WTC11 (cell line): ENCODE data around the gene KCNJ13. TPM values are rescaled to one million over a fixed set of nuclear protein-coding genes. Genes with fewer than 3 reads are reported as not detected.
"Not testable (repeated sequence)": the region's sequence is repeated elsewhere in the genome, so short reads cannot be mapped to it uniquely, and the experiment has no call there.

Source experiments
- ATAC-seq: fragments of 200-7000 bp; cut with Tn5 transposase; 2 replicates; pipeline ENCODE4 v1.10.0; 2021; ENCODE audit warnings: mild to moderate bottlenecking, moderate library complexity
- CTCF ChIA-PET: fragments of 300-600 bp; sonication (Branson Sonifier 250); formaldehyde crosslinking; loops from one replicate; lab custom pipeline; 2021; ENCODE audit warnings: antibody characterized with exemption; lab: Charles Lee
- POLR2A ChIA-PET: fragments of 350-600 bp; sonication (Branson Sonifier 250); formaldehyde crosslinking; loops from one replicate; lab custom pipeline; 2021; ENCODE audit warnings: antibody characterized with exemption; lab: Charles Lee
- DNase-seq: peaks from one replicate; pipeline ENCODE4 v3.0.0; 2021; ENCODE audit warnings: low spot score
- H3K27ac Mint-ChIP-seq: 2 replicates; pipeline ENCODE4 v1.8.0; 2021; ENCODE audit warnings: mixed read lengths
- H3K27me3 Mint-ChIP-seq: 2 replicates; pipeline ENCODE4 v1.8.0; 2021; ENCODE audit warnings: low read depth, mild to moderate bottlenecking, moderate library complexity, mixed read lengths
- H3K36me3 Mint-ChIP-seq: 2 replicates; pipeline ENCODE4 v1.8.0; 2021; ENCODE audit warnings: mixed read lengths
- H3K4me1 Mint-ChIP-seq: 2 replicates; pipeline ENCODE4 v1.8.0; 2022; ENCODE audit warnings: mixed read lengths
- H3K4me3 Mint-ChIP-seq: 2 replicates; pipeline ENCODE4 v1.8.0; 2021; ENCODE audit warnings: mild to moderate bottlenecking, moderate library complexity, mixed read lengths
- H3K9me3 Mint-ChIP-seq: 2 replicates; pipeline ENCODE4 v1.8.0; 2021; ENCODE audit warnings: mixed read lengths
- total RNA-seq: library from RNA; stranded (reverse); gene quantifications from 3 replicates; pipeline ENCODE4 v1.2.3, GENCODE V29; 2021
- TF ChIP-seq, protein P1 (sequence below): fragments of 250-450 bp; sonication (Bioruptor Pico); IDR thresholded peaks from 2 replicates; pipeline ENCODE4 v1.9.0; 2021; ENCODE audit warnings: mild to moderate bottlenecking

The KCNJ13 gene
- total RNA-seq, 1 experiment from 2014 or later = not detected

DNA sequence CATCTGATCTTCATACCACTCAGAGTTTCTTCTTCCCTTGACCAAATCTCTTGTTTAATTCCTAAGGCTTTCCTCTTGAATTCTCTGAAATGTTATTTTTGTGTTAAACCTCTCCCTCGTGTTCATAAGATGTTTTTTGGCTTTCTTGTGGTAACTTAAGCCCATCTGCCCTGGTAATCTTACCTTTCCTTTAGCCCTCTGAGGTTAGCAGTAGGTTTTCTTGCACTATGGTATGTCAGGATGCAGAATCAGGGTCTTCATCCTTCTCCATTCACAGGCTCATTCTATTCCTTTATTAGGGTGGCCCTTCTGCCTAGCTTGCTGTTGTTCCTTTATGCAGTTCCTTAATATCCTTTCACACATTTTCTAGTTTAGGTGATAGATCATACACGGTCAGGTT lies 55.1 kb downstream of the KCNJ13 start (continued):
- TF ChIP-seq, protein P1, sequence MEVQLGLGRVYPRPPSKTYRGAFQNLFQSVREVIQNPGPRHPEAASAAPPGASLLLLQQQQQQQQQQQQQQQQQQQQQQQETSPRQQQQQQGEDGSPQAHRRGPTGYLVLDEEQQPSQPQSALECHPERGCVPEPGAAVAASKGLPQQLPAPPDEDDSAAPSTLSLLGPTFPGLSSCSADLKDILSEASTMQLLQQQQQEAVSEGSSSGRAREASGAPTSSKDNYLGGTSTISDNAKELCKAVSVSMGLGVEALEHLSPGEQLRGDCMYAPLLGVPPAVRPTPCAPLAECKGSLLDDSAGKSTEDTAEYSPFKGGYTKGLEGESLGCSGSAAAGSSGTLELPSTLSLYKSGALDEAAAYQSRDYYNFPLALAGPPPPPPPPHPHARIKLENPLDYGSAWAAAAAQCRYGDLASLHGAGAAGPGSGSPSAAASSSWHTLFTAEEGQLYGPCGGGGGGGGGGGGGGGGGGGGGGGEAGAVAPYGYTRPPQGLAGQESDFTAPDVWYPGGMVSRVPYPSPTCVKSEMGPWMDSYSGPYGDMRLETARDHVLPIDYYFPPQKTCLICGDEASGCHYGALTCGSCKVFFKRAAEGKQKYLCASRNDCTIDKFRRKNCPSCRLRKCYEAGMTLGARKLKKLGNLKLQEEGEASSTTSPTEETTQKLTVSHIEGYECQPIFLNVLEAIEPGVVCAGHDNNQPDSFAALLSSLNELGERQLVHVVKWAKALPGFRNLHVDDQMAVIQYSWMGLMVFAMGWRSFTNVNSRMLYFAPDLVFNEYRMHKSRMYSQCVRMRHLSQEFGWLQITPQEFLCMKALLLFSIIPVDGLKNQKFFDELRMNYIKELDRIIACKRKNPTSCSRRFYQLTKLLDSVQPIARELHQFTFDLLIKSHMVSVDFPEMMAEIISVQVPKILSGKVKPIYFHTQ (CRISPR knock-in tag) = no peak
- TF ChIP-seq, all 79 proteins: peak for 0

DNA sequence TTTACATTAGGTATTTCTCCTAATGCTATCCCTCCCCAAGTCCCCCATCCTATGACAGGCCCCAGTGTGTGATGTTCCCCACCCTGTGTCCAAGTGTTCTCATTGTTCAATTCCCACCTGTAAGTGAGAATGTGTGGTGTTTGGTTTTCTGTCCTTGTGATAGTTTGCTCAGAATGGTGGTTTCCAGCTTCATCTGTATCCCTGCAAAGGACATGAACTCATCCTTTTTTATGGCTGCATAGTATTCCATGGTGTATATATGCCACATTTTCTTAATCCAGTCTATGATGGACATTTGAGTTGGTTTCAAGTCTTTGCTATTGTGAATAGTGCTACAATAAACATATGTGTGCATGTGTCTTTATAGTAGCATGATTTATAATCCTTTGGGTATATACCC lies 56.3 kb downstream of the KCNJ13 start:
- H3K36me3 Mint-ChIP-seq = peaks cover 29% of the 10 kb centered on the region
- DNase-seq, H3K9me3 Mint-ChIP-seq, CTCF ChIA-PET, H3K4me1 Mint-ChIP-seq, ATAC-seq, H3K27me3 Mint-ChIP-seq, H3K27ac Mint-ChIP-seq, H3K4me3 Mint-ChIP-seq, POLR2A ChIA-PET: not testable (repeated sequence)

Other genes starting within 250 kb of the KCNJ13 start
- 0.20 TPM in 1 of 3 replicates, not detected in the others for gene CHRNG, start 236.9 kb downstream of the KCNJ13 start, total RNA-seq
- gene TIGD1, start 226.0 kb downstream of the KCNJ13 start, total RNA-seq = 5.2 to 9.0 TPM (median 6.1 TPM) in 3 replicates
- 90.6 to 97.8 TPM (median 95.9 TPM) in 3 replicates for gene EIF4E2, start 225.9 kb downstream of the KCNJ13 start, total RNA-seq
- gene EFHD1, start 143.0 kb downstream of the KCNJ13 start, total RNA-seq = 5.4 to 6.8 TPM (median 6.1 TPM) in 3 replicates
- 49.3 to 53.1 TPM (median 52.0 TPM) in 3 replicates for gene GIGYF2, start 79.2 kb downstream of the KCNJ13 start, total RNA-seq
- 2.8 to 3.4 TPM (median 3.4 TPM) in 3 replicates for gene SNORC, start 93.7 kb upstream of the KCNJ13 start, total RNA-seq
- gene NGEF, start 236.7 kb upstream of the KCNJ13 start, total RNA-seq = 4.5 to 6.6 TPM (median 5.4 TPM) in 3 replicates